Hepatocyte (in vitro differentiated cells): Measurements from ENCODE around the gene CEP68. TPM values are rescaled to one million over a fixed set of nuclear protein-coding genes. Genes with fewer than 3 reads are reported as not detected.
A peak's percentile ranks its signal among the peaks of the same experiment; 100 is the strongest.

Experiments
- DNase-seq: peaks from one replicate; pipeline ENCODE4 v3.0.0-alpha.2; 2016; ENCODE audit warnings: low spot score
- H2AFZ ChIP-seq: fragments of 200-600 bp; sonication (generic); 2 replicates; pipeline ENCODE4 v1.6.0; 2016; ENCODE audit warnings: antibody characterized with exemption, mild to moderate bottlenecking
- H3K27ac ChIP-seq: fragments of 200-600 bp; sonication (generic); 2 replicates; pipeline ENCODE4 v1.5.1; 2016; ENCODE audit warnings: mild to moderate bottlenecking
- H3K27me3 ChIP-seq: fragments of 200-600 bp; sonication (generic); 2 replicates; pipeline ENCODE4 v1.6.1; 2016
- H3K36me3 ChIP-seq: fragments of 200-600 bp; sonication (generic); replicated peaks from 2 replicates; pipeline ENCODE4 v1.5.1; 2016; ENCODE audit warnings: low read depth; ENCODE audit not compliant: insufficient read depth
- H3K4me1 ChIP-seq: fragments of 200-600 bp; sonication (generic); 2 replicates; pipeline ENCODE4 v1.5.1; 2016; ENCODE audit warnings: mild to moderate bottlenecking, moderate library complexity; ENCODE audit not compliant: insufficient read depth
- H3K4me2 ChIP-seq: fragments of 200-600 bp; sonication (generic); 2 replicates; pipeline ENCODE4 v1.6.0; 2016
- H3K4me3 ChIP-seq: fragments of 200-600 bp; sonication (generic); 2 replicates; pipeline ENCODE4 v1.5.1; 2016; ENCODE audit warnings: mild to moderate bottlenecking
- H3K79me2 ChIP-seq: fragments of 200-600 bp; sonication (generic); 2 replicates; pipeline ENCODE4 v1.6.0; 2017; ENCODE audit warnings: mild to moderate bottlenecking
- H3K9me2 ChIP-seq: fragments of 200-600 bp; sonication (generic); replicated peaks from 2 replicates; pipeline ENCODE4 v1.6.0; 2017; ENCODE audit warnings: mild to moderate bottlenecking; ENCODE audit not compliant: insufficient read depth
- H3K9me3 ChIP-seq: fragments of 200-600 bp; sonication (generic); 2 replicates; pipeline ENCODE4 v1.5.1; 2016; ENCODE audit warnings: low read depth, mild to moderate bottlenecking
- H4K20me1 ChIP-seq: fragments of 200-600 bp; sonication (generic); 2 replicates; pipeline ENCODE4 v1.6.0; 2016; ENCODE audit warnings: mild to moderate bottlenecking; ENCODE audit not compliant: insufficient read depth, poor library complexity, severe bottlenecking
- EZH2 ChIP-seq: fragments of 200-600 bp; sonication (generic); IDR thresholded peaks from 2 replicates; pipeline ENCODE4 v1.6.1; 2016; ENCODE audit warnings: antibody characterized with exemption, mild to moderate bottlenecking, borderline replicate concordance
- EZH2phosphoT487 ChIP-seq: fragments of 200-600 bp; sonication (generic); IDR thresholded peaks from one replicate; pipeline ENCODE4 v1.6.1; 2018; ENCODE audit warnings: antibody characterized with exemption, mild to moderate bottlenecking, low read depth, moderate library complexity; ENCODE audit not compliant: unreplicated experiment, severe bottlenecking
- WGBS: methylation state at CpG from one replicate; pipeline ENCODE4 v1.1.6; 2016; ENCODE audit warnings: low lambda C conversion rate; ENCODE audit errors: missing lambda C conversion rate; 5-methylcytosine and 5-hydroxymethylcytosine counted together
- polyA plus RNA-seq: library from polyadenylated mRNA; unstranded; fragments of >200 nt; fragmentation: Nextera tagmentation; extraction: Ambion mirVana; gene quantifications from 2 replicates; pipeline ENCODE4 v1.2.1, GENCODE V29; 2016
- total RNA-seq: library from RNA; depleted of rRNA; stranded (reverse); fragments of >200 nt; gene quantifications from 2 replicates; pipeline ENCODE4 v1.2.3, GENCODE V29; 2014
- TF ChIP-seq, protein P1 (sequence below): fragments of 200-600 bp; sonication (generic); IDR thresholded peaks from 2 replicates; pipeline ENCODE4 v1.5.1; 2016; ENCODE audit warnings: antibody characterized with exemption, mild to moderate bottlenecking; ENCODE audit not compliant: poor library complexity

The CEP68 gene
- total and polyA plus RNA-seq, 2 experiments from 2014 or later: 8.2 to 9.4 TPM

DNA sequence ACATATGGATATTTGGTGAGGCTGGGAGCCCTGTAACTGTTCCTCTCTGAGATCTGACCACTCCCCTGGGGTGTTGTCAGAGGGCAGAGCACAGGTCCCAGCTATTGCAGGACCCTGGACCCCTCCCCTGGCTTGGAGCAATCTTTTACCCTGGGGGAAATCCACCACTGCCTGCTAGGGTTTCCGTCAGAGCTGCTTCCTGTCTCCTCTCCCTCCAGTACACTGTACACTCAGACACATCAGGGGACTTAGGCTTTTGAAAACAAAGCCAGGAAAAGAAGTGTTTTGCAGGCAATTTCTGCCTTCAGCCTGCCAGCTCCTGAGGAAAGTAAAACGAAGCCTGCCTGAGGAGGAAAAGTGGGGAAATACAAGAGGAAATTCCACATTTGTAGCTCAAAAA is 13.2 kb upstream of the CEP68 start:
- no peaks in the 10 kb centered on the region for H3K79me2 ChIP-seq
- H3K9me3 ChIP-seq: no peaks in the 10 kb centered on the region
- no peaks in the 10 kb centered on the region for H3K36me3 ChIP-seq
- no peaks in the 10 kb centered on the region for H4K20me1 ChIP-seq
- no peak overlapping the region for H3K27ac ChIP-seq
- no peak overlapping the region for H3K4me3 ChIP-seq
- no peaks in the 10 kb centered on the region for H3K9me2 ChIP-seq
- no peak for DNase-seq
- no peak for TF ChIP-seq EZH2
- no peak for TF ChIP-seq EZH2phosphoT487
- TF ChIP-seq, protein P1, sequence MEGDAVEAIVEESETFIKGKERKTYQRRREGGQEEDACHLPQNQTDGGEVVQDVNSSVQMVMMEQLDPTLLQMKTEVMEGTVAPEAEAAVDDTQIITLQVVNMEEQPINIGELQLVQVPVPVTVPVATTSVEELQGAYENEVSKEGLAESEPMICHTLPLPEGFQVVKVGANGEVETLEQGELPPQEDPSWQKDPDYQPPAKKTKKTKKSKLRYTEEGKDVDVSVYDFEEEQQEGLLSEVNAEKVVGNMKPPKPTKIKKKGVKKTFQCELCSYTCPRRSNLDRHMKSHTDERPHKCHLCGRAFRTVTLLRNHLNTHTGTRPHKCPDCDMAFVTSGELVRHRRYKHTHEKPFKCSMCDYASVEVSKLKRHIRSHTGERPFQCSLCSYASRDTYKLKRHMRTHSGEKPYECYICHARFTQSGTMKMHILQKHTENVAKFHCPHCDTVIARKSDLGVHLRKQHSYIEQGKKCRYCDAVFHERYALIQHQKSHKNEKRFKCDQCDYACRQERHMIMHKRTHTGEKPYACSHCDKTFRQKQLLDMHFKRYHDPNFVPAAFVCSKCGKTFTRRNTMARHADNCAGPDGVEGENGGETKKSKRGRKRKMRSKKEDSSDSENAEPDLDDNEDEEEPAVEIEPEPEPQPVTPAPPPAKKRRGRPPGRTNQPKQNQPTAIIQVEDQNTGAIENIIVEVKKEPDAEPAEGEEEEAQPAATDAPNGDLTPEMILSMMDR: no peak
- H2AFZ ChIP-seq: no peak overlapping the region
- WGBS: 69% methylated on average over 2 of the region's 2 CpGs
- no peaks in the 10 kb centered on the region for H3K4me1 ChIP-seq
- H3K27me3 ChIP-seq: no peaks in the 10 kb centered on the region
- no peak overlapping the region for H3K4me2 ChIP-seq

DNA sequence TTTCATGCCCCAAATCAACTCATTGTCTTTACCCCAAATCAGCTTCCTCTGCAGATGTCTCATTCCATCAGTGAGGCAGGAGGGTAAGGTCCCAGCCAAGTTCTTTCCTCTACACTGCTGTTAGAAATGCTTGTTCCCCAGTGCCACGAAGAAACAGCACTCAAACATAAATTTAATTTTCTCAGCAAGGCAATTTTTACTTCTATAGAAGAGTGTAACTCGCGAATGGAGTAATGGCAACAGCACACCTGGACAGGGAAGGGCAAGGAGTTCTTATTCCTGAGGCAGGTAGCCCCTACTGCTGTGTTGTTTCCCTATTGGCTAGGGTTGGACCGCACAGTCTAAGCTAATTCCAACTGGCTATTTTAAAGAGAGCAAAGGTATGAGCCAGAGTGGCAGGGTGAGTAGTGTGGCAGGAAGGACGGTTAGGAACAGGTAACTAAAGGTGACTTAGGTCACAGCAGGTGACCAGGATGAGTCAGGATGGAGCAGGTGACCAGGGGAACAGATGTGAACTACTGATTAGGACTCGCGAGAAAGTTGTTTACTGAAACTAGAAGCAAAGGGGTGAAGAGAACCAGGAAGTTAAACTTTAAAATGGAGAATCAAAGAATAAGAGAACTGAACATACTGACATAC is 12.0 kb upstream of the CEP68 start:
- H3K27me3 ChIP-seq: no peaks in the 10 kb centered on the region
- 62% methylated on average over 7 of the region's 7 CpGs for WGBS
- H3K79me2 ChIP-seq: no peaks in the 10 kb centered on the region
- H3K9me3 ChIP-seq: no peaks in the 10 kb centered on the region
- H3K4me1 ChIP-seq: no peaks in the 10 kb centered on the region
- TF ChIP-seq EZH2phosphoT487 (no peak), EZH2 (no peak)
- TF ChIP-seq, protein P1: no peak
- H3K36me3 ChIP-seq: no peaks in the 10 kb centered on the region
- DNase-seq: peak; percentile 62
- H3K27ac ChIP-seq: peak overlapping the region; percentile 70
- no peaks in the 10 kb centered on the region for H4K20me1 ChIP-seq
- H2AFZ ChIP-seq: no peak overlapping the region
- no peak overlapping the region for H3K4me2 ChIP-seq
- no peaks in the 10 kb centered on the region for H3K9me2 ChIP-seq
- H3K4me3 ChIP-seq: no peak overlapping the region

DNA sequence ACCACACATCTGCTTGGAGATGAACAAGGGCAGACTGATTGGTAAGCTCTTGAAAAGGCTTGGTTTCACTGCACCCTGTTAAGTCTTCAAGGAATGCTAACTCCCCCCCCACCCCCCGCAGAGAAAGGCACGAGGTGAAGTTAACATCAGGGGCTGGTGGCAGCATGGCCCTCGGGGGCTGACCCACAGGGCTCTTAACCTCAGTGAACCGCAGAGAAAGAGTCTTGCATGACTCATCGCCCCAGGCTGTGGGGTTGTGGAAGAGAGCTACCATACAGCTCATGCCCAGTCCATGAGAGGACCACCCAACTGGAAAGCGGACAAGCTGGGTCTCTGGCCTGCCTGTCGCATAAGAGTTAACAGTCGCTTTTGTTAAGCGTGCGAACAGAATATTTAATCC is 10.6 kb upstream of the CEP68 start:
- TF ChIP-seq, protein P1: no peak
- TF ChIP-seq EZH2phosphoT487 (no peak), EZH2 (no peak)
- Histone ChIP-seq H3K4me2 (no peak overlapping the region), H4K20me1 (no peaks in the 10 kb centered on the region), H3K36me3 (no peaks in the 10 kb centered on the region), H3K9me3 (no peaks in the 10 kb centered on the region), H3K9me2 (no peaks in the 10 kb centered on the region), H2AFZ (no peak overlapping the region), H3K27ac (no peak overlapping the region), H3K79me2 (no peaks in the 10 kb centered on the region), H3K27me3 (no peaks in the 10 kb centered on the region), H3K4me1 (no peaks in the 10 kb centered on the region), H3K4me3 (no peak overlapping the region)
- no peak for DNase-seq
- WGBS: 52% methylated on average over 10 of the region's 10 CpGs
